H9 (cell line): Measurements from ENCODE around the gene MS4A6E. TPM values are rescaled to one million over a fixed set of nuclear protein-coding genes. Genes with fewer than 3 reads are reported as not detected.

ENCODE experiments used
- DNase-seq: peaks from one replicate; pipeline ENCODE4 v3.0.0-alpha.2; 2017
- H2AFZ ChIP-seq: one replicate; pipeline ENCODE4 v1.6.1; 2013; ENCODE audit warnings: mild to moderate bottlenecking, low read length, control low read depth, moderate library complexity
- H2AK5ac ChIP-seq: 2 replicates; pipeline ENCODE4 v1.6.1; 2013; ENCODE audit warnings: low read length, control low read depth, mixed read lengths; ENCODE audit not compliant: insufficient read length
- H2BK120ac ChIP-seq: one replicate; pipeline ENCODE4 v1.6.1; 2013; ENCODE audit warnings: low read depth, mild to moderate bottlenecking, low read length, control low read depth, inconsistent platforms; ENCODE audit not compliant: poor library complexity, severe bottlenecking
- H2BK12ac ChIP-seq: 2 replicates; pipeline ENCODE4 v1.6.1; 2013; ENCODE audit warnings: low read length, control low read depth, mixed read lengths, low read depth; ENCODE audit not compliant: insufficient read length
- H2BK15ac ChIP-seq: 2 replicates; pipeline ENCODE4 v1.6.1; 2013; ENCODE audit warnings: low read depth, low read length, control low read depth
- H2BK20ac ChIP-seq: one replicate; pipeline ENCODE4 v1.6.1; 2013; ENCODE audit warnings: low read depth, mild to moderate bottlenecking, low read length, control low read depth, inconsistent platforms; ENCODE audit not compliant: poor library complexity, severe bottlenecking
- H2BK5ac ChIP-seq: 2 replicates; pipeline ENCODE4 v1.6.1; 2013; ENCODE audit warnings: low read length, control low read depth, mixed read lengths; ENCODE audit not compliant: insufficient read length
- H3K14ac ChIP-seq: 2 replicates; pipeline ENCODE4 v1.6.1; 2013; ENCODE audit warnings: low read length, control low read depth; ENCODE audit not compliant: insufficient read depth
- H3K18ac ChIP-seq: 2 replicates; pipeline ENCODE4 v1.6.1; 2013; ENCODE audit warnings: low read depth, mild to moderate bottlenecking, mixed read lengths, low read length, control low read depth; ENCODE audit not compliant: insufficient read length
- H3K23ac ChIP-seq: 2 replicates; pipeline ENCODE4 v1.6.1; 2013; ENCODE audit warnings: low read length, control low read depth, mixed read lengths, low read depth; ENCODE audit not compliant: insufficient read length
- H3K23me2 ChIP-seq: 2 replicates; pipeline ENCODE4 v1.6.1; 2013; ENCODE audit warnings: low read depth, mild to moderate bottlenecking, mixed read lengths, low read length, control low read depth; ENCODE audit not compliant: insufficient read length, poor library complexity, severe bottlenecking
- H3K27ac ChIP-seq: 2 replicates; pipeline ENCODE4 v1.5.1; 2013; ENCODE audit warnings: low read length, control low read depth, mixed read lengths, low read depth; ENCODE audit not compliant: insufficient read length
- H3K27me3 ChIP-seq: 2 replicates; pipeline ENCODE4 v1.6.1; 2013; ENCODE audit warnings: low read length, control low read depth, inconsistent platforms; ENCODE audit not compliant: insufficient read depth
- H3K4ac ChIP-seq: 2 replicates; pipeline ENCODE4 v1.6.1; 2013; ENCODE audit warnings: low read depth, mild to moderate bottlenecking, control low read depth, inconsistent platforms, low read length, moderate library complexity
- H3K4me1 ChIP-seq: 2 replicates; pipeline ENCODE4 v1.6.1; 2013; ENCODE audit warnings: low read length, control low read depth, inconsistent platforms; ENCODE audit not compliant: insufficient read depth
- H3K4me2 ChIP-seq: 2 replicates; pipeline ENCODE4 v1.6.1; 2013; ENCODE audit warnings: low read length, control low read depth, mixed read lengths; ENCODE audit not compliant: insufficient read length, insufficient read depth
- H3K56ac ChIP-seq: 2 replicates; pipeline ENCODE4 v1.6.1; 2013; ENCODE audit warnings: low read depth, mild to moderate bottlenecking, mixed read lengths, low read length, control low read depth; ENCODE audit not compliant: insufficient read length
- H3K79me1 ChIP-seq: 2 replicates; pipeline ENCODE4 v1.6.1; 2013; ENCODE audit warnings: low read depth, mild to moderate bottlenecking, moderate library complexity, low read length, control low read depth, inconsistent platforms; ENCODE audit not compliant: insufficient read depth, poor library complexity, severe bottlenecking
- H3K79me2 ChIP-seq: 2 replicates; pipeline ENCODE4 v1.6.1; 2013; ENCODE audit warnings: low read length, control low read depth, inconsistent platforms; ENCODE audit not compliant: insufficient read depth
- H3K9ac ChIP-seq: 2 replicates; pipeline ENCODE4 v1.6.1; 2013; ENCODE audit warnings: low read length, control low read depth, mixed read lengths; ENCODE audit not compliant: insufficient read length; ENCODE audit errors: extremely low read depth
- H3K9me3 ChIP-seq: one replicate; pipeline ENCODE4 v1.6.1; 2013; ENCODE audit warnings: low read depth, low read length, inconsistent platforms; ENCODE audit not compliant: control insufficient read depth
- H3T11ph ChIP-seq: one replicate; pipeline ENCODE4 v1.6.1; 2013; ENCODE audit warnings: mild to moderate bottlenecking, low read length, control low read depth, inconsistent platforms
- H4K20me1 ChIP-seq: one replicate; pipeline ENCODE4 v1.6.1; 2013; ENCODE audit not compliant: control insufficient read depth, insufficient read length, insufficient read depth
- H4K5ac ChIP-seq: 2 replicates; pipeline ENCODE4 v1.6.1; 2013; ENCODE audit warnings: low read depth, mild to moderate bottlenecking, mixed read lengths, low read length, control low read depth; ENCODE audit not compliant: insufficient read length
- H4K8ac ChIP-seq: replicated peaks from 2 replicates; pipeline ENCODE4 v1.6.1; 2013; ENCODE audit warnings: low read length, control low read depth, mixed read lengths, low read depth; ENCODE audit not compliant: insufficient read length
- H4K91ac ChIP-seq: 2 replicates; pipeline ENCODE4 v1.6.1; 2013; ENCODE audit warnings: low read depth, mild to moderate bottlenecking, moderate library complexity, mixed read lengths, low read length, control low read depth; ENCODE audit not compliant: insufficient read length
- H3K27ac Mint-ChIP-seq, 3 experiments: 2 replicates in 2 of 3; 3 replicates in 1 of 3; pipeline ENCODE4 v1.8.0; 2020 to 2021; ENCODE audit warnings: mixed read lengths in 3 of 3, mild to moderate bottlenecking in 1 of 3, moderate library complexity in 1 of 3
- H3K27me3 Mint-ChIP-seq: 2 replicates; pipeline ENCODE4 v1.8.0; 2021; ENCODE audit warnings: low read depth, mild to moderate bottlenecking, moderate library complexity, mixed read lengths
- H3K36me3 Mint-ChIP-seq, 3 experiments: 2 replicates in 2 of 3; 3 replicates in 1 of 3; pipeline ENCODE4 v1.8.0; 2020 to 2021; ENCODE audit warnings: low read depth in 3 of 3, mixed read lengths in 3 of 3; ENCODE audit not compliant: insufficient read depth in 1 of 3
- H3K4me1 Mint-ChIP-seq, 2 experiments: 2 replicates each; pipeline ENCODE4 v1.8.0; 2020; ENCODE audit warnings: mixed read lengths in 2 of 2
- H3K4me3 Mint-ChIP-seq, 2 experiments: 2 replicates in 1 of 2; 3 replicates in 1 of 2; pipeline ENCODE4 v1.8.0; 2020 to 2021; ENCODE audit warnings: mild to moderate bottlenecking in 2 of 2, mixed read lengths in 2 of 2, moderate library complexity in 1 of 2
- H3K9me3 Mint-ChIP-seq, 2 experiments: 2 replicates in 1 of 2; 3 replicates in 1 of 2; pipeline ENCODE4 v1.8.0; 2020; ENCODE audit warnings: mild to moderate bottlenecking in 2 of 2, mixed read lengths in 2 of 2, moderate library complexity in 1 of 2
- WGBS: extraction: QIAGEN DNeasy Blood & Tissue Kit; methylation state at CpG from one replicate; pipeline ENCODE4 v1.1.7; 2013; ENCODE audit warnings: missing lambda C conversion rate, low lambda C conversion rate, mixed read lengths; ENCODE audit not compliant: insufficient read length; ENCODE audit errors: extremely low coverage; 5-methylcytosine and 5-hydroxymethylcytosine counted together
- total RNA-seq: library from RNA; stranded (reverse); gene quantifications from 2 replicates; pipeline ENCODE4 v1.2.1, GENCODE V29; 2021
- TF ChIP-seq, protein P1 (sequence below): fragments of 200-600 bp; sonication (generic); conservative IDR thresholded peaks from 3 replicates; pipeline ENCODE4 v1.8.0; 2021; ENCODE audit warnings: antibody characterized with exemption, mild to moderate bottlenecking

MS4A6E gene
- total RNA-seq, 1 experiment from 2014 or later: not detected

DNA sequence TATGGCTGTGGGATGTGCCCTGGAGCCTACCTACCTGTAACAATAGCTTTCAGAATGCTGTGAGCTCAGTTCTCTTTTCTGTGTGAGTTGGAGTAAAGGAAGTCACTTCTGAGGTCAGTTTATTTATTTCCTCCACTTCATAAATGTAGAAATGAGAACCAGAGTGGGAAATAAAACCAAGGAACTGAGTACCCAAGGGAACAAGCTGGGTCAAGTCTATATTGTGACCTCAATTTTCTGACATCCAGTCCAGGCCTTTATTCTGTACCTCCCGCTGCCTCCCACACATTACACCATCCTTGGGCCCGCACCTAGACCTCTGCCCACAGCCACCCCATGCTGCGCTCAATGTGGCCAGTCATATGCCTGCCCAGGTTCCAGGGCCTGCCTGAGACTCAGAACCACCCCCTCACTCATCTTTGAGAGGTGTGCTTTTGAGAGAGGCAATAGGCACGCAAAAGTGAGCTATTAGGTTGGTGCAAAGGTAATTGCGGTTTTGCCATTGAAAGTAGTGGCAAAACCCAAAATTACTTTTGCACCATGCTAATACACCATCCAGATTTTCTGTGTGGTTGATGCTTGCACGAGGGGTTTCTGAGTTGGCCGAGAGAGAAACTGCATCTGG is 9.8 kb downstream of the MS4A6E start:
- H3K27ac ChIP-seq: no peak overlapping the region
- H2BK15ac ChIP-seq: no peak overlapping the region
- no peak for DNase-seq
- H3K4me1 ChIP-seq: no peaks in the 10 kb centered on the region
- H3K23ac ChIP-seq: no peak overlapping the region
- no peak overlapping the region for H2AK5ac ChIP-seq
- H4K8ac ChIP-seq: no peak overlapping the region
- H2BK120ac ChIP-seq: no peak overlapping the region
- no peak overlapping the region for H3K4me2 ChIP-seq
- H3K79me1 ChIP-seq: no peaks in the 10 kb centered on the region
- no peak overlapping the region for H3K9ac ChIP-seq
- no peaks in the 10 kb centered on the region for H3K79me2 ChIP-seq
- H4K91ac ChIP-seq: no peak overlapping the region
- Mint-ChIP-seq H3K4me1 (peaks cover 18 to 24% of the 10 kb centered on the region in 2 experiments), H3K4me3 (no peak overlapping the region), H3K36me3 (no peaks in the 10 kb centered on the region; a peak in 1 of 7 replicates), H3K9me3 (no peaks in the 10 kb centered on the region; a peak in 1 of 5 replicates), H3K27me3 (no peaks in the 10 kb centered on the region), H3K27ac (no peak overlapping the region)
- no peak overlapping the region for H3T11ph ChIP-seq
- no peak overlapping the region for H2BK20ac ChIP-seq
- H2BK12ac ChIP-seq: no peak overlapping the region
- WGBS: no CpG with 5 or more reads among the region's 7 CpGs
- H2AFZ ChIP-seq: no peak overlapping the region
- TF ChIP-seq, protein P1, sequence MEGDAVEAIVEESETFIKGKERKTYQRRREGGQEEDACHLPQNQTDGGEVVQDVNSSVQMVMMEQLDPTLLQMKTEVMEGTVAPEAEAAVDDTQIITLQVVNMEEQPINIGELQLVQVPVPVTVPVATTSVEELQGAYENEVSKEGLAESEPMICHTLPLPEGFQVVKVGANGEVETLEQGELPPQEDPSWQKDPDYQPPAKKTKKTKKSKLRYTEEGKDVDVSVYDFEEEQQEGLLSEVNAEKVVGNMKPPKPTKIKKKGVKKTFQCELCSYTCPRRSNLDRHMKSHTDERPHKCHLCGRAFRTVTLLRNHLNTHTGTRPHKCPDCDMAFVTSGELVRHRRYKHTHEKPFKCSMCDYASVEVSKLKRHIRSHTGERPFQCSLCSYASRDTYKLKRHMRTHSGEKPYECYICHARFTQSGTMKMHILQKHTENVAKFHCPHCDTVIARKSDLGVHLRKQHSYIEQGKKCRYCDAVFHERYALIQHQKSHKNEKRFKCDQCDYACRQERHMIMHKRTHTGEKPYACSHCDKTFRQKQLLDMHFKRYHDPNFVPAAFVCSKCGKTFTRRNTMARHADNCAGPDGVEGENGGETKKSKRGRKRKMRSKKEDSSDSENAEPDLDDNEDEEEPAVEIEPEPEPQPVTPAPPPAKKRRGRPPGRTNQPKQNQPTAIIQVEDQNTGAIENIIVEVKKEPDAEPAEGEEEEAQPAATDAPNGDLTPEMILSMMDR: no peak
- H3K56ac ChIP-seq: no peak overlapping the region
- H3K14ac ChIP-seq: no peak overlapping the region
- no peaks in the 10 kb centered on the region for H3K27me3 ChIP-seq
- no peak overlapping the region for H3K18ac ChIP-seq
- H4K5ac ChIP-seq: no peak overlapping the region
- H3K4ac ChIP-seq: no peak overlapping the region
- H3K9me3 ChIP-seq: no peaks in the 10 kb centered on the region
- H3K23me2 ChIP-seq: no peaks in the 10 kb centered on the region
- no peak overlapping the region for H2BK5ac ChIP-seq
- no peaks in the 10 kb centered on the region for H4K20me1 ChIP-seq
